K562 (cell line): ENCODE results near the gene TRIM65. TPM values are rescaled to one million over a fixed set of nuclear protein-coding genes. Genes with fewer than 3 reads are reported as not detected.

Source experiments
- ARNT ChIP-seq, 2 experiments: fragments of 450-650 bp; IDR thresholded peaks; 2 replicates each; pipeline ENCODE4 v1.6.1; 2016; ENCODE audit warnings: mild to moderate bottlenecking in 1 of 2
- CBX3 ChIP-seq, 2 experiments: IDR thresholded peaks; 1 replicate in 1 of 2; 2 replicates in 1 of 2; pipeline ENCODE4 v1.6.1; 2012; ENCODE audit warnings: inconsistent platforms in 2 of 2, low read length in 2 of 2, borderline replicate concordance in 1 of 2, control low read depth in 1 of 2
- CBX5 ChIP-seq: IDR thresholded peaks from 2 replicates; pipeline ENCODE4 v1.6.1; 2014; ENCODE audit warnings: low read depth, borderline replicate concordance
- CCAR2 ChIP-seq: fragments of 200-400 bp; formaldehyde crosslinking; IDR thresholded peaks from 2 replicates; pipeline ENCODE4 v1.6.1; 2017; ENCODE audit warnings: mild to moderate bottlenecking, low read depth, low read length
- CTCFL ChIP-seq: IDR thresholded peaks from 2 replicates; pipeline ENCODE4 v1.6.1; 2011; ENCODE audit warnings: borderline replicate concordance, low read depth, mild to moderate bottlenecking, moderate library complexity, low read length; ENCODE audit not compliant: insufficient read depth, poor library complexity, severe bottlenecking
- DPF2 ChIP-seq: fragments of 450-650 bp; IDR thresholded peaks from 2 replicates; pipeline ENCODE4 v1.6.1; 2016
- FOXP4 ChIP-seq: sonication (generic); formaldehyde crosslinking; IDR thresholded peaks from 2 replicates; pipeline ENCODE4 v1.8.0; 2022; ENCODE audit warnings: mild to moderate bottlenecking, missing genetic modification reagents, borderline replicate concordance
- GTF2E2 ChIP-seq: fragments of 200-800 bp; sonication (Bioruptor generic); IDR thresholded peaks from 2 replicates; pipeline ENCODE4 v1.6.1; 2016; ENCODE audit warnings: missing genetic modification characterization, missing compliant biosample characterization
- IRF9 ChIP-seq: fragments of 450-650 bp; IDR thresholded peaks from 2 replicates; pipeline ENCODE4 v1.6.1; 2016; ENCODE audit warnings: missing biosample characterization, missing genetic modification characterization
- KLF13 ChIP-seq: fragments of 450-650 bp; IDR thresholded peaks from 2 replicates; pipeline ENCODE4 v1.6.1; 2016; ENCODE audit warnings: missing genetic modification characterization, low read depth, mild to moderate bottlenecking, missing compliant biosample characterization, moderate library complexity, borderline replicate concordance
- NKRF ChIP-seq: fragments of 450-650 bp; IDR thresholded peaks from 2 replicates; pipeline ENCODE4 v1.6.1; 2016; ENCODE audit warnings: borderline replicate concordance
- RUNX1 ChIP-seq: sonication (generic); IDR thresholded peaks from 2 replicates; pipeline ENCODE4 v1.6.1; 2016; ENCODE audit warnings: antibody characterized with exemption, low read depth
- SAP30 ChIP-seq: fragments of 200-600 bp; sonication (generic); IDR thresholded peaks from 2 replicates; pipeline ENCODE4 v1.6.1; 2012; ENCODE audit warnings: borderline replicate concordance, low read depth, mild to moderate bottlenecking, moderate library complexity, low read length, control low read depth, inconsistent platforms; ENCODE audit not compliant: insufficient read depth, poor library complexity, severe bottlenecking
- TEAD1 ChIP-seq, 2 experiments: fragments of 450-650 bp in 1 of 2; sonication (generic) in 1 of 2; formaldehyde crosslinking; IDR thresholded peaks; 2 replicates each; pipeline versions ENCODE4 v1.4.0 to v1.8.0; 2020 to 2022; ENCODE audit warnings: mild to moderate bottlenecking in 2 of 2, missing genetic modification reagents in 1 of 2
- ZNF12 ChIP-seq: sonication (generic); formaldehyde crosslinking; IDR thresholded peaks from 2 replicates; pipeline ENCODE4 v1.4.0; 2020; ENCODE audit warnings: mild to moderate bottlenecking, missing genetic modification reagents
- ZNF586 ChIP-seq: fragments of 450-650 bp; formaldehyde crosslinking; conservative IDR thresholded peaks from 2 replicates; pipeline ENCODE4 v1.4.0; 2020; ENCODE audit warnings: mild to moderate bottlenecking, moderate library complexity
- polyA plus RNA-seq, 8 experiments: library from polyadenylated mRNA; depleted of rRNA in 4 of 8; stranded (reverse) in 5 of 8; unstranded in 3 of 8; fragments of >200 nt; fragmentation: Nextera tagmentation in 2 of 8; fragmentation: Illumina TruSeq in 1 of 8; extraction: Ambion mirVana in 2 of 8; extraction: Trizol in 1 of 8; gene quantifications; 2 replicates each; pipeline versions ENCODE4 v1.2.1 to v1.2.3, GENCODE V29; 2011 to 2014; ENCODE audit warnings: inconsistent platforms in 1 of 8, missing spikeins in 1 of 8
- total RNA-seq, 7 experiments: library from RNA; depleted of rRNA in 6 of 7; stranded (reverse); fragments of >200 nt in 6 of 7; fragmentation: Illumina TruSeq in 2 of 7; extraction: Trizol in 2 of 7; gene quantifications; 2 replicates each; pipeline versions ENCODE4 v1.2.1 to v1.2.3, GENCODE V29; 2011 to 2021; ENCODE audit warnings: low replicate concordance in 1 of 7

TRIM65 gene
- total and polyA plus RNA-seq, 9 of the 15 experiments (the other 6 are each of a cell fraction or from before 2014, with no cell fraction given): 2.8 to 45.7 (median 22.9) TPM

GRCh38 chr17:75843577-75844529 lies 52.9 kb downstream of the TRIM65 start, which contains the start of gene UNC13D (continued):
- peak; percentile 80; the same call in 1 of the 2 replicates for TF ChIP-seq GTF2E2
- TF ChIP-seq CBX3 (IDR thresholded peaks at IDR 0.05; ENCODE audit: borderline replicate concordance in 1 of 2, low read length in 2 of 2): no peak
- TF ChIP-seq CCAR2: no peak
- peak; percentile 78 for TF ChIP-seq DPF2
- peak; percentile 37 to 38; a peak in 1 of 4 replicates for TF ChIP-seq TEAD1 (CRISPR knock-in tag; IDR thresholded peaks at IDR 0.05)
- no peak for TF ChIP-seq RUNX1
- TF ChIP-seq ZNF586: no peak
- no peak for TF ChIP-seq CTCFL
- no peak for TF ChIP-seq SAP30
- no peak for TF ChIP-seq CBX5
- TF ChIP-seq KLF13 (tag): no peak
- TF ChIP-seq IRF9: no peak
- TF ChIP-seq FOXP4: no peak
- TF ChIP-seq ZNF12 (CRISPR knock-in tag): no peak
- TF ChIP-seq NKRF: 0 out of 2 replicates have a peak, but pooled peaks have one; percentile 24
- TF ChIP-seq ARNT (IDR thresholded peaks at IDR 0.05): no peak
